Suprapubic skin (tissue), 4 donors: ENCODE results near the gene SNX9. TPM values are rescaled to one million over a fixed set of nuclear protein-coding genes. Genes with fewer than 3 reads are reported as not detected.

Experiments used
- DNase-seq, 2 donors: peaks; one replicate each; pipeline ENCODE4 v3.0.0-alpha.2; 2019; ENCODE audit warnings: low spot score in 2 of 2
- H3K27ac ChIP-seq: fragments of 200-600 bp; sonication (generic); one replicate; pipeline ENCODE4 v1.5.1; 2019
- H3K27me3 ChIP-seq: fragments of 200-600 bp; sonication (generic); one replicate; pipeline ENCODE4 v1.5.1; 2019
- H3K36me3 ChIP-seq: fragments of 200-600 bp; sonication (generic); one replicate; pipeline ENCODE4 v1.5.1; 2019
- H3K4me1 ChIP-seq: fragments of 200-600 bp; sonication (generic); one replicate; pipeline ENCODE4 v1.5.1; 2019
- H3K4me3 ChIP-seq: fragments of 200-600 bp; sonication (generic); one replicate; pipeline ENCODE4 v1.5.1; 2019; ENCODE audit warnings: mild to moderate bottlenecking
- H3K9me3 ChIP-seq: fragments of 200-600 bp; sonication (generic); one replicate; pipeline ENCODE4 v1.5.1; 2019
- CTCF ChIP-seq, 2 donors: fragments of 200-600 bp in 1 of 2; fragments of 450-650 bp in 1 of 2; sonication (generic) in 1 of 2; IDR thresholded peaks; one replicate each; pipeline ENCODE4 v1.5.1; 2016 to 2019; ENCODE audit warnings: antibody characterized with exemption in 2 of 2, mild to moderate bottlenecking in 1 of 2, moderate library complexity in 1 of 2
- EP300 ChIP-seq: sonication (generic); formaldehyde crosslinking; IDR thresholded peaks from one replicate; pipeline ENCODE4 v1.6.1; 2017; ENCODE audit warnings: antibody characterized with exemption
- POLR2A ChIP-seq, 2 donors: fragments of 450-650 bp; IDR thresholded peaks; one replicate each; pipeline ENCODE4 v1.6.1; 2017; ENCODE audit warnings: antibody characterized with exemption in 2 of 2, mild to moderate bottlenecking in 2 of 2, moderate library complexity in 2 of 2
- POLR2AphosphoS5 ChIP-seq, 3 donors: sonication (generic); formaldehyde crosslinking; IDR thresholded peaks; one replicate each; pipeline ENCODE4 v1.6.1; 2017; ENCODE audit warnings: antibody characterized with exemption in 3 of 3
- WGBS: methylation state at CpG from one replicate; pipeline ENCODE4 v1.1.5; 2018; 5-methylcytosine and 5-hydroxymethylcytosine counted together
- total RNA-seq, 4 donors: library from RNA; depleted of rRNA; stranded (reverse); fragments of >200 nt; gene quantifications; one replicate each; pipeline ENCODE4 v1.1.0, GENCODE V29; 2016

SNX9 gene
- total RNA-seq, 4 donors from 2014 or later: 30.4 to 44.2 (median 35.8) TPM

GRCh38 chr6:157869673-157870302 lies 46.7 kb downstream of the SNX9 start:
- H3K36me3 ChIP-seq: peaks cover 44% of the 10 kb centered on the region
- H3K4me1 ChIP-seq: peaks cover 8% of the 10 kb centered on the region
- no peak overlapping the region for H3K4me3 ChIP-seq
- 95% methylated on average over 19 of the region's 19 CpGs for WGBS
- H3K9me3 ChIP-seq: no peaks in the 10 kb centered on the region
- no peak for DNase-seq
- H3K27ac ChIP-seq: no peak overlapping the region
- no peaks in the 10 kb centered on the region for H3K27me3 ChIP-seq
- TF ChIP-seq POLR2A (IDR thresholded peaks at IDR 0.05): no peak
- TF ChIP-seq CTCF (IDR thresholded peaks at IDR 0.05): no peak
- no peak for TF ChIP-seq EP300
- no peak for TF ChIP-seq POLR2AphosphoS5 (IDR thresholded peaks at IDR 0.05)

GRCh38 chr6:157873735-157874344 lies 50.8 kb downstream of the SNX9 start:
- Histone ChIP-seq H3K4me3 (no peak overlapping the region), H3K27me3 (no peaks in the 10 kb centered on the region), H3K36me3 (peaks cover 72% of the 10 kb centered on the region), H3K27ac (no peak overlapping the region), H3K9me3 (no peaks in the 10 kb centered on the region), H3K4me1 (no peaks in the 10 kb centered on the region)
- DNase-seq: peak; percentile 85 to 86
- TF ChIP-seq POLR2AphosphoS5 (IDR thresholded peaks at IDR 0.05) (no peak), CTCF (IDR thresholded peaks at IDR 0.05) (peak; percentile 48 to 72), EP300 (no peak), POLR2A (IDR thresholded peaks at IDR 0.05) (no peak)
- 64% methylated on average over 9 of the region's 9 CpGs for WGBS

GRCh38 chr6:157877149-157877548 lies 54.1 kb downstream of the SNX9 start:
- peaks cover 59% of the 10 kb centered on the region for H3K36me3 ChIP-seq
- no peak overlapping the region for H3K4me3 ChIP-seq

GRCh38 chr6:157877573-157878438 lies 54.8 kb downstream of the SNX9 start:
- Histone ChIP-seq H3K4me1 (no peaks in the 10 kb centered on the region), H3K27me3 (no peaks in the 10 kb centered on the region), H3K27ac (no peak overlapping the region), H3K4me3 (no peak overlapping the region), H3K36me3 (peaks cover 55% of the 10 kb centered on the region), H3K9me3 (no peaks in the 10 kb centered on the region)
- TF ChIP-seq POLR2AphosphoS5 (IDR thresholded peaks at IDR 0.05) (no peak), POLR2A (IDR thresholded peaks at IDR 0.05) (no peak), EP300 (no peak), CTCF (IDR thresholded peaks at IDR 0.05) (no peak)
- WGBS: 95% methylated on average over 7 of the region's 7 CpGs
- no peak for DNase-seq

More at GRCh38 chr6:157877149-157877548, 54.1 kb downstream of the SNX9 start:
- Histone ChIP-seq H3K27ac (no peak overlapping the region), H3K9me3 (no peaks in the 10 kb centered on the region), H3K27me3 (no peaks in the 10 kb centered on the region), H3K4me1 (no peaks in the 10 kb centered on the region)
- DNase-seq: no peak
- 91% methylated on average over 4 of the region's 4 CpGs for WGBS
- TF ChIP-seq CTCF (IDR thresholded peaks at IDR 0.05): no peak
- TF ChIP-seq EP300: no peak
- TF ChIP-seq POLR2A (IDR thresholded peaks at IDR 0.05): no peak
- no peak for TF ChIP-seq POLR2AphosphoS5 (IDR thresholded peaks at IDR 0.05)
